Ascending aorta (tissue), 2 donors: Measurements from ENCODE around the gene P2RY14. TPM values are rescaled to one million over a fixed set of nuclear protein-coding genes. Genes with fewer than 3 reads are reported as not detected.

Experiments
- DNase-seq, 2 donors: peaks; one replicate each; pipeline ENCODE4 v3.0.0-alpha.2; 2019; ENCODE audit warnings: low spot score in 2 of 2
- H3K27ac ChIP-seq, 2 donors: fragments of 200-600 bp; sonication (generic); one replicate each; pipeline ENCODE4 v1.5.1; 2016 to 2017; ENCODE audit warnings: mild to moderate bottlenecking in 1 of 2
- H3K27me3 ChIP-seq: fragments of 200-600 bp; sonication (generic); one replicate; pipeline ENCODE4 v1.5.1; 2017
- H3K36me3 ChIP-seq, 2 donors: fragments of 200-600 bp; sonication (generic); one replicate each; pipeline ENCODE4 v1.5.1; 2016
- H3K4me1 ChIP-seq, 2 donors: fragments of 200-600 bp; sonication (generic); one replicate each; pipeline ENCODE4 v1.5.1; 2016 to 2017; ENCODE audit warnings: mild to moderate bottlenecking in 1 of 2
- H3K4me3 ChIP-seq, 2 donors: fragments of 200-600 bp; sonication (generic); one replicate each; pipeline ENCODE4 v1.5.1; 2016 to 2017; ENCODE audit warnings: mild to moderate bottlenecking in 1 of 2
- H3K9me3 ChIP-seq, 2 donors: fragments of 200-600 bp; sonication (generic); one replicate each; pipeline ENCODE4 v1.5.1; 2016
- intact Hi-C: fragments of 100-400 bp; cut with DNase I; formaldehyde crosslinking; loops from one replicate; pipeline ENCODE4 v1.15.1; 2023
- total RNA-seq: library from RNA; depleted of rRNA; stranded (reverse); fragments of >200 nt; gene quantifications from one replicate; pipeline ENCODE4 v1.1.0, GENCODE V29; 2016
- TF ChIP-seq, protein P1 (sequence below), 3 experiments: fragments of 200-600 bp in 2 of 3; fragments of 450-650 bp in 1 of 3; sonication (generic) in 2 of 3; IDR thresholded peaks; one replicate each; pipeline ENCODE4 v1.5.1; 2016 to 2019; ENCODE audit warnings: antibody characterized with exemption in 3 of 3, mild to moderate bottlenecking in 1 of 3, moderate library complexity in 1 of 3

P2RY14 gene
- total RNA-seq, 1 donor from 2014 or later: 2.7 TPM

DNA sequence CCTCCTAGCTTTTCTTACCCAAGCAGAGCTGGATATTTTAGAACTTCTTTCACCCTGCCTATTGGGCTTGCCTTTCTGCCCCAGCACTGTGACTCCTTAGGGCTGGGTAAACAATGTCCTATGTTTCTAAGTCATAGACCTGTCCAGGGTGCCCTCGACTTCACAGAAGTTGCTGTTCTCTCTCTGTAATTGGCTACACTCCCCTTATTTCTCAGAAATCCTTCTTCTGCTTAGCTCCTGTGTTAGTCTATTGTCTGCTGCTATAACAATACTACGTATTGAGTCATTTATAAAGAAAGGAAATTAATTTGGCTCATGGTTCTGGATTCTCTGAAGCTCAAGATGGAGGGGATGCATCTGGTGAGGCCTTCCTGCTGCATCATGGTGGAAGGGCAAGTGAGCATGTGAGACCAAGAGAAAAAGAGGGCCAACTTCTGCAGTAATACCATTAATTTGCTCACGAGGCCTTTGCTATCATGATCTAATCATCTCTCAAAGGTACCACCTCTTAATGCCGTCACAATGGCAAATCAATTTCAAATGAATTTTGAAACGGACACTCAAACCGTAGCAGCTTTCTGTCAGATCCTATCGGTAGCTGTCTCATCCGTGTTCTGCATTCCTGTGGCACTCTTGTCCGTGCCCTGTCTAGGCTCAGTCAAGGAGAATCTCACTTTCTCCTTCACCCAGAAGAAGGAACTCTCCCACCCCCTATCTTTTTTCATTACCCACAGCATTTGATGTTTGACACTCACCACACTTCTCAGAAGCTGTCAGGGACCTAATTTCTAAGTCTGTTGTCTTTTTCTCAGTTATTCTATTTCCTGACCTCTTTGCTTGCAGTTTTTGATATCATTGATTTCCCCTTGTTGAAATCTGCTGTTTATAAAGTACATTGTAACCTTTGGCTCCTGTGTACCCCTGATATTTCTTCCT is 53.0 kb downstream of the P2RY14 start:
- intact Hi-C loops: loop anchor here (5.0 kb wide), 3 partner anchors 437 to 692 kb away; no protein-coding TSS in a partner anchor
- Histone ChIP-seq H3K4me1 (peaks cover 6 to 8% of the 10 kb centered on the region in 2 donors), H3K4me3 (no peak overlapping the region), H3K27ac (no peak overlapping the region), H3K27me3 (no peaks in the 10 kb centered on the region), H3K9me3 (no peaks in the 10 kb centered on the region), H3K36me3 (no peaks in the 10 kb centered on the region)
- TF ChIP-seq, protein P1, sequence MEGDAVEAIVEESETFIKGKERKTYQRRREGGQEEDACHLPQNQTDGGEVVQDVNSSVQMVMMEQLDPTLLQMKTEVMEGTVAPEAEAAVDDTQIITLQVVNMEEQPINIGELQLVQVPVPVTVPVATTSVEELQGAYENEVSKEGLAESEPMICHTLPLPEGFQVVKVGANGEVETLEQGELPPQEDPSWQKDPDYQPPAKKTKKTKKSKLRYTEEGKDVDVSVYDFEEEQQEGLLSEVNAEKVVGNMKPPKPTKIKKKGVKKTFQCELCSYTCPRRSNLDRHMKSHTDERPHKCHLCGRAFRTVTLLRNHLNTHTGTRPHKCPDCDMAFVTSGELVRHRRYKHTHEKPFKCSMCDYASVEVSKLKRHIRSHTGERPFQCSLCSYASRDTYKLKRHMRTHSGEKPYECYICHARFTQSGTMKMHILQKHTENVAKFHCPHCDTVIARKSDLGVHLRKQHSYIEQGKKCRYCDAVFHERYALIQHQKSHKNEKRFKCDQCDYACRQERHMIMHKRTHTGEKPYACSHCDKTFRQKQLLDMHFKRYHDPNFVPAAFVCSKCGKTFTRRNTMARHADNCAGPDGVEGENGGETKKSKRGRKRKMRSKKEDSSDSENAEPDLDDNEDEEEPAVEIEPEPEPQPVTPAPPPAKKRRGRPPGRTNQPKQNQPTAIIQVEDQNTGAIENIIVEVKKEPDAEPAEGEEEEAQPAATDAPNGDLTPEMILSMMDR (IDR thresholded peaks at IDR 0.05): no peak
- no peak for DNase-seq

DNA sequence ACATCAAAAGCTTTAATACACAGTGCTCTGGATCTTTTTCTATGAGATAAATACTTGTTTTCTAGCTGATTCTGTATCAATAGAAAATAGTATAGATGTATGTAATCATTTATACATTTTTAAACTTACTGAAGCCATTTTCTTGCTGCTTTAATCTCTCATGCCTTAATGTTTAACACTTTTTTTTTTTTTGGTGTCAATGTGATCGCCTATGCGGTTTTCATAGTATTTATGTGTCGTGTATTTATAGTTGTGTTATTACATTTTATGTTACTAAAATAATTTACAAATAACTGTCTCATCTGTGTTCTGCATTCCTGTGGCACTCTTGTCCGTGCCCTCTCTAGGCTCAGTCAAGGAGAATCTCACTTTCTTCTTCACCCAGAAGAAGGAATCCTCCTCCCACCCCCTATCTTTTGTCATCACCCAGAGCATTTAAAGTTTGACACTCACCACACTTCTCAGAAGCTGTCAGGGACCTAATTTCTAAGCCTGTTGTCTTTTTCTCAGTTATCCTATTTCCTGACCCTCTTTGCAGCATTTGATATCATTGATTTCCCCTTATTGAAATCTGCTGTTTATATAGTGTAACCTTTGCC is 54.0 kb downstream of the P2RY14 start:
- intact Hi-C loops: no loop called here
- Histone ChIP-seq H3K27me3 (no peaks in the 10 kb centered on the region), H3K4me3 (no peak overlapping the region), H3K27ac (no peak overlapping the region), H3K9me3 (no peaks in the 10 kb centered on the region), H3K4me1 (peaks cover 6 to 8% of the 10 kb centered on the region in 2 donors), H3K36me3 (no peaks in the 10 kb centered on the region)
- TF ChIP-seq, protein P1 (IDR thresholded peaks at IDR 0.05): no peak
- no peak for DNase-seq

DNA sequence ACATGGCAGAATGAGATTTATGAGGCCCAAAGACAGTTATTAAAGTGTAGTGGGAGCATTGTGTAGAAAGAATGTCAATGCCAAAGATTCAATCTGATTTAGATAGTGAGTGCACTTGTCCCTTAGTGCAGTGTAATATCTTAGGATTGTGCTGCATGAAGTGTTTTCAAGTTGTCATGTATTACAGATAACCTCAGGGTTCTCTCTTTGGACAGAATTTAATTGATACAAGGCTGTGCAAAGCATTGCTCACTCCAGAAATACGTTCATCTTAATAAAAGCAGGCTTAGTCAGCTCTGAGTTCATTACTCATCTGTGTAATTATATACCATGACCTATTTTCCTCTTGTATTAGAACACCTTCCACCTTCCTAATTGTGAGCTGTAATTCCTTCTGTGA is 59.3 kb downstream of the P2RY14 start:
- H3K4me1 ChIP-seq: no peaks in the 10 kb centered on the region
- no peak for DNase-seq
- H3K9me3 ChIP-seq: no peaks in the 10 kb centered on the region
- H3K4me3 ChIP-seq: no peak overlapping the region
- TF ChIP-seq, protein P1 (IDR thresholded peaks at IDR 0.05): no peak
- no peaks in the 10 kb centered on the region for H3K27me3 ChIP-seq
- intact Hi-C loops: no loop called here
- no peak overlapping the region for H3K27ac ChIP-seq
- H3K36me3 ChIP-seq: no peaks in the 10 kb centered on the region

DNA sequence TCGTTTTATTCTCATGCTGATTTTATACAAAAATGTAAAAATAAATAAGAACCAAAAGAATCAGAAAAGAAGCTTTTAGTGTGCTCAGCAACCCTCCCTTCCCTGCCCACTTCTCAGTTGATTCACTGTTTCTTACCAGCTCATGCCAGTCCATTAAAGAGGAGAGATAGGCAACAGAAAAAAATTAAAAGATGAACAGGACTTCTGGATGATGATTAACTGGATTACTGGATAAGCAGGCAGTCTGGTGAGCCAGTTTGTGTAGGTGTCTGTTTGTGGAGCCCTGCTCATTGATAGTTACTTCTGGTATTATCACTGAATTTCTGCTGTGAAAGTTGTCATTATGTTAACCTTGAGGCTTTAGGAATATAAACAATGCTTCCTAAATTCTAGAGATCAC is 60.2 kb downstream of the P2RY14 start:
- Histone ChIP-seq H3K36me3 (no peaks in the 10 kb centered on the region), H3K27me3 (no peaks in the 10 kb centered on the region), H3K4me1 (no peaks in the 10 kb centered on the region), H3K9me3 (no peaks in the 10 kb centered on the region), H3K27ac (no peak overlapping the region), H3K4me3 (no peak overlapping the region)
- TF ChIP-seq, protein P1 (IDR thresholded peaks at IDR 0.05): no peak
- no peak for DNase-seq
- intact Hi-C loops: no loop called here

DNA sequence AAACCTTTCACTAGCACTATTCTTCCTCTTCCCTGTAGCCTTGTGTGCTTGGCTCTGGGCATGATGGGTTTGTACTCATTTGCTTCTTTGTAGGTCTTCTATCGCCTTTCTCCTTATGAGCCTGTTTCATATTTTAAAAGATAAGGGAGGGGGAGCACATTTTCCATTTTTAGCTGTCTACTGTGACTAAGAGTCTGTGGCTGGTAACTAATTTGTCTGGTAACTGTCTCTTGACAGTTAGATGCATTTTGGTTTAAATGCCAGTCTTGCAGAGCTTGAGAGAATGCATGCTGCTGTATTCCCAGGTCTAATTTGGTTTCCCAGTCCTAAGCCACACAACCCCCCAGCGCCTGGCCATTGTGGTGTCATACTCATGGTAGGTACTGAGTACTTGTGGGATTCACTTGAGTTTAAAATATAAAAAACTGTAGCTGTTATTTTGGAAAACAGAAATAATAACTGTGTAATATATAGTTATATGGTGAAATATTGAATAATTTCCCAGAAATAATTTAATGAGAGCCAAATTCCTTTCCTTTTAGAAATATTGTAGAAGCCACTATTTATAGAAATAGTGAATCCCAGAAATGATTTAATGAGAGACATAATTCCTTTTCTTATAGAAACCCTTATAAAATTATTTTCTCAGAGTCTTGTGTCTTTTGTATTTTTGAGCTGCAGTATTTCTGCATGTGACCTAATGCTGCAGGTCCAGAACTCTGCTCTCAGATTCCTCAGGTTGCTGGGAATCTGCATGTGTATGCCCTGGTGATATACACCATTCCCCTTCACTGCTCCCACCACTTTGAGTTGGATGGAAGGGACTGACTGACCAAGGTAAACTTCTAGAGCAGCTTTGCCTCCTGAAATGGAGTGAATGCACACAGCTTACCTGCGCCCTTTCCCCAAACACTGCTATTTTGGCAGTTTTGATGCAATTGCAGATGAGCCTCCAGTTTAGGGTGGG is 61.4 kb downstream of the P2RY14 start:
- Histone ChIP-seq H3K27ac (no peak overlapping the region), H3K4me1 (no peaks in the 10 kb centered on the region), H3K27me3 (no peaks in the 10 kb centered on the region), H3K9me3 (no peaks in the 10 kb centered on the region), H3K36me3 (no peaks in the 10 kb centered on the region), H3K4me3 (no peak overlapping the region)
- no peak for DNase-seq
- intact Hi-C loops: no loop called here
- TF ChIP-seq, protein P1 (IDR thresholded peaks at IDR 0.05): no peak
